HG03439 (cell line): ENCODE data around the gene RTTN.
"Not testable (repeated sequence)": the region's sequence is repeated elsewhere in the genome, so short reads cannot be mapped to it uniquely, and the experiment has no call there.

Experiments used
- ATAC-seq: cut with Tn5 transposase; IDR thresholded peaks from one replicate; pipeline ENCODE4 v1.9.1; 2021; ENCODE audit warnings: mild to moderate bottlenecking, moderate library complexity; ENCODE audit not compliant: unreplicated experiment

The RTTN gene, protein sequence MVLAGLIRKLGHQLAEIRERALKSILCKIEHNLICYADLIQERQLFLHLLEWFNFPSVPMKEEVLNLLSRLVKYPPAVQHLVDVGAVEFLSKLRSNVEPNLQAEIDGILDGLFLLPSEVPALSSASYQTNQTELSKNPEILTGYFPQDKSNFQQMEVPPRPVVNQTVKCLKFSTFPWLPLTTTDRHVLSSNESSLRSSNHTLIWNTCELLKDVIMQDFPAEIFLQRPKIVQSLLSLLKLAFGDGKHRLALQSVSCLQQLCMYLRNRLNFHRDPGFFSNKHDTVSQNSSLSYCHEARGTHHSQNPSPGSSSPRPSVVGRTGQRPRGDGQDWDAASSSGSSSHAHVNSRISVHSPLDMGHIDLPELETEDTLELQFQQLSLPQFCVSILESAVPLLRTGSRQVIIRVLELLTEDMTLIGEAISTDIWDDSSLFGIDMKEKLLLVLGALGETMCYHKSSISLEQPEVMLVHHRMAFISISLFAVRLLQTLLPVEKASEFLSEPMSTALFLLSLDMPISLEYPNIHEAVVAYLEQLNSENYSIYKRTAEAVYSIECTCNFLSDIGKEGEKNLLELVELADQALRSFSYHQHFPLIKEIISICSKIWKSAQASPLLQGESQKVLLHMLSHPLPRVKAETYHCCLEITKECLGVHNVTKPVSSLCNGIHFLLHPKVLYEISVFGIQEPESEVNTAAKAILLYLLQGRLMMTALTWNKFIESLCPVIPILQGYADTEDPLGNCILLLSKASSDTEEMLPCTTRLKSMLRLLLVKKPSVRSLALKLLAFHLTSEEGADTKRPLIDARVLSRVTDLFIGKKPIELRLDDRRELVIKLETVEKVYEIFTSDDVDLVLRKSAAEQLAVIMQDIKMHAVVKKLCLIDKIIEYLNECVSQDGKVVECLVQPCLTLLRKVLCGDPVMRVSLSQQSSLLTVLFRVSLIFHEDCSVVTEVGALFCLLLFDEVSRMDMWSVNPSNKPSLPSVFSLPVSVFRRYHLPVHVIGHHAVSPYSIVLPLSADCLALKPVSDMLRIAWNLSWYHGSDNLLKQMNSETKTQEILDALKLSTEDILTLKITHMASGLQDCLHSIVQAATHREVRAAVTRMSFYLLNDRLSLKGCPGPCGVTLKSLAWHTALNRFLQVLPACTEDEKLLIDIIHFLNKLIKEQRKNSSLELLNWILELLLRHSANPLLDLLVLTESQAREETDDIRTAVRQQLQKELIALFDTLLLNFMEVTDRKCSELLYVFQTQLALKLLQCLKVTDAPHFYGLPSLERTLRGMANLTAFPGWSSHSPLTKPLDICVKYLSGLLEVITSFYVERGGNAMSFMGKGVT (N-terminal part only)

GRCh38 chr18:70205421-70206397 is at the start of gene RTTN:
TSS of gene RTTN (minus strand) at chr18:70205687. CDS start at chr18:70205658, 29 bp downstream.
- ATAC-seq: peak; percentile 98

- no peak for ATAC-seq
Observed at GRCh38 chr18:70250781-70251180, 45.3 kb upstream of the RTTN start.

DNA sequence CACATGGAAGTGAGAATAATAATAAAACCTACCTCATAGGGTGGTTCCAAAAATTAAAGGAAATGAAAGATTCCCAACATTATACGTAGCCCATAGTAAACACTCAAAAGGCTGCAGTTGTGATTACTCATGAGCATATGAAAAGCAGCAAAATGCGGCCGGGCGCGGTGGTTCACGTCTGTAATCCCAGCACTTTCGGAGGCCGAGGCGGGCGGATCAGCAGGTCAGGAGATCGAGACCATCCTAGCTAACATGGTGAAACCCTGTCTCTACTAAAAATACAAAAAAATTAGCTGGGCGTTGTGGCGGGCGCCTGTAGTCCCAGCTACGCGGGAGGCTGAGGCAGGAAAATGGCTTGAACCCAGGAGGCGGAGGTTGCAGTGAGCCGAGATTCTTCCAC is 44.4 kb upstream of the RTTN start:
- ATAC-seq: not testable (repeated sequence)

GRCh38 chr18:70249118-70249517 is 43.6 kb upstream of the RTTN start:
- ATAC-seq: no peak

DNA sequence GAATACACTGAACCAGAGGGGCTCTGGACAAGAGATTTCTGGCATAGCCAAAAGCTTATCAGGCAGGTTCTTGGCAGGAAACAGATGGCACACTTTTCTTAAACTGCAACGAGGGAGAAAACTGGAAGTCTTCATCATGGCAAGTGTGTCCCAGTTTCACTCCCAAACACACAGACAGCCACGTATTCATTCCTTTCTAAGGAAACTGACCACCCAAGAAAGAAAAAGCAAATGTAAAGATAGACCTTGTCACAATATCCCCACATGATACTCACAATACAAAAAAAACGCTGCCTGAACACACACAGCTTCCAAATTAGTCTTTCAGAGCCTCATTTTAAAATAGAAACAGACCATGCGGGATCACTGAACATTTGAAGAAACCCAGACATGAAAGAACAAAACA is 40.6 kb upstream of the RTTN start:
- no peak for ATAC-seq

DNA sequence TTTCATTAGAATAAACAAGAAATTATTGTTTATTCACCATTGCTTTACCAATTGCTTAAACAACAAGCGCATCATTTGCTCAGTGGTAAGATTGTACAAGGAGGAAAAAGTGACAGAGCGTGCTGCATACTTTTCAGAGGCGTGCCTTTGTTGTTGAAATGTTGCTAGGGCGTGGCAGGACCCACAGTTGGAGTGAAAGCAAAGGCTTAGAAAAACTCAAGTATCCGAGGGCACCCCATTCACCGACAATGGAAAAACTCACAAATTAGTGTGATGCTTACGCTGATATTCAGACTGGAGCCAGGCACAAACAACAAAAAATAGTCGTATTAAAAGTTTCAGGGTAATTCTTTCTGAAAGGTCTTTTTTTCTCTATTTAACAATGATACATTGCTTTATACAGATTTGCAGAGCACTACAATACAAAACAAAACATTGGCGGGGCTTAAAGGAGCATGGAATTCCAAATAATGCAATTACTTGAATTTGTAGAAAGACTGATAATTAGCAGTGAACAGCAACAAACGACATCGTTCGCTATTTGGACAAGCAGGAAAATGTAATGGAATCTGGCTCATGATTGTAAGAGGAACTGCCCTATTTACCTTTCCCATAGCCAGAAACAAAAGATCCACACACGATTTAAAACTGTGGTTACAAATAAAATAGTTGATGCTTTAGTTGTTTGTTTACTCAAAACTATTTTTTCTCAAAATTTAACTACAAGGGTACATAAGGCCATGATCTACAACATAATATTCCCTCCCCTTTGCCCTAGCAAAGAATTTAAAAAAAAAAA is 37.8 kb upstream of the RTTN start:
- no peak for ATAC-seq

GRCh38 chr18:70236921-70237320 is 31.4 kb upstream of the RTTN start:
- ATAC-seq: not testable (repeated sequence)

- ATAC-seq: no peak
Observed at GRCh38 chr18:70235478-70235877, 30.0 kb upstream of the RTTN start.

GRCh38 chr18:70234667-70235459 is 29.4 kb upstream of the RTTN start:
- ATAC-seq: no peak

DNA sequence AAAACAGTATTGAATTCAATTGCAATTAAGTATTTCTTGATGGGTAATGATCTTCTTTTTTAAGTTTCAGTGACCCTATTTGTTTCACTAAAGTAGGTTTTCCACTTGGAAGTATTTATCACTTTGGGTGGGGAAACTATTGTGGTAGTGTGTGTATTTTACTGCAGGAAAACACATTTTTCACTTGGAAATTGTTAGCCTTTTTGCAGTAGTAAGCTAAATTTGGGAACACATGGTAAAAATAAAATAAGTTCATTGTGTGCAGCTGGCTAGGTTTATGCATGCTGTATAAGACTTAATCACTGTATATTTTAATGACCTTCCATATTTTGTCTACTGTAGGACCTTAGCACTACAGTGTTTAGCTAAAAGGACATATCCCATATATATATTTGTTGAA is 28.5 kb upstream of the RTTN start:
- ATAC-seq: no peak

DNA sequence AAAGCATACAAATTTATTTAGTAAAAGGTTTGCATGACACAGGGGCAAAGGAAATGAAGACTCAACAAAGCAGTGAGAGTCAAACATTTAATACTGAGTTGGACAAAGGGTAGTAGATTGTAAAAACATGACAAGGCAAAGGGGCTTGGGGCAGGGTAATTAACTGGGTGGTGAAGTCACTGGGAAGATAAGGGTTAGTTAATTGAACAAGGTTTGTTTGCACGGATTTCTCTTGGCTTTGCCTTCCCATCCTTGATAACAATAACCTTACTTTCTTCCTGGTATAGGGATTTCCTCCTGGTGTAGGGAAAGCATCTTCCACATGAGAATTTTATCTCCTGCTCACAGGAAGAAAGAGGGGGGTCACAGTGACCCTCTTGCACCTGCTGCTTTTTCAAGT is 26.8 kb upstream of the RTTN start:
- no peak for ATAC-seq

DNA sequence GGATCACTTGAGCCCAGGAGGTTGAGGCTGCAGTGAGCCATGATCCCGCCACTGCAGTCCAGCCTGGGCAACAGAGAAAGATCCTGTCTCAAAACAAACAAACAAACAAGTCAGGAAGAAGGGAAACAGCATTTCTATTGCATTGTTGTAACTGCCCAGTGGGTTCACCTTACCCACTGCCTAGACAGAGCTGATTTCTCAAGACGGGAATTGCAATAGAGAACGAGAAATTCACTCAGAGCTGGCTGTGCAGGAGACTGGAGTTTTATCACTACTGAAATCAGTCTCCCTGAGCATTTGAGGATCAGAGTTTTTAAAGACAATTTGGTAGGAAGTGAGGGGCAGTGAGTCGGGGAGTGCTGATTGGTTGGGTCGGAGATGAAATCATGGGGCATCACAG is 24.2 kb upstream of the RTTN start:
- no peak for ATAC-seq

GRCh38 chr18:70228536-70228935 is 23.0 kb upstream of the RTTN start:
- ATAC-seq: no peak

DNA sequence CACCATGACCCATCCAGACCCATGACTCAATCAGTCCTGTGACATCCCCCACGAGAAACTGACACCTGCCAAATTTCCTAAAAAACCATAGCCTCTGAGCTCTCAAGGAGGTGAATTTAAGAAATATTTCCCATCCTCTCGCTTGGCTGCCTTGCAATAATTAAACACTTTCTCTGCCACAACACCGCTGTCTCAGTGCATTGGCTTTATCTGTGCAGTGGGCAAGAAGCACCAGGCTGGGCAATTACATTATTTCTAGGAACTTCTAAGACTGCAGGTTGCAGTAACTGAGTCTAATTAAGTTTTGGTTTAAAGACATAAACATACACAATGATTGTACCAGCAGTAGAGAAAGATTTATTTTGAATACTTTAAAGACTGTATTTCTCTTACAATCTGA is 22.0 kb upstream of the RTTN start:
- no peak for ATAC-seq

GRCh38 chr18:70221915-70222278 is 16.4 kb upstream of the RTTN start:
- ATAC-seq: no peak

DNA sequence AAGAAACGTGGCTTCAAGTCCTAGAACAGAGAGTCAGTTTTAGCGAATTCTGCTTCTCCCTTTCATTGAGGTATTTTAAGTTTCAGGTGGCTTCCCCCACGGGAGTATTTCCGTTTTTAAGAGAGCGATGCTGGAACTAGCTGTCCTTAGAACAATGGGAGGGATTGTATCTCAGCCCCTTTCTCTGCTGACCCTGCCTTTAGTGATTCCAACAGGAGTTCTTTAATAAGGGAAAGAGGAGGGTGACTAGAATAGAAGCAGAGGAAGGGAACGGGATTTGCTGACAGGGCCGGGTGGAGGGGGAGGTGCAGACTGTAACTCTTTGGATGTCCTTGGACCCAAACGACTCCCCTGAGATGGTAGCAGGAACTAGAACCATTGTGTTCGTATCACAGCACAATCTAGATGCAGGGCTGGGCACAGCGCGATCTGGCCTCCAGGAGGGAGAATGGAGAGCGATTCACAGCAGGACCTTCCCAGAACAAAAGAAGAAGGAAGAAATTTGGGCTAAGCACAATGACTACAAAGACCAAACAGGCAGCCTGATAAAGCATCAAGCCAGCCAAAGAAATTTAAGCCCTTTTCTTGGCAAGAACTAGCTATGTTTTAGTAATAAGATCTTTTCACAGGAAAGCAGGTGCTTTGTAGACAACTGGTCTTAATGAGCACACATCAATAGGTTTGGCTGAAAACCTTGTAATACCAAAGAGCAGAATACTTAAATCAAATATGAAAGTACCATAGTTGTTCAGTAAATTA is 15.8 kb upstream of the RTTN start:
- ATAC-seq: no peak

DNA sequence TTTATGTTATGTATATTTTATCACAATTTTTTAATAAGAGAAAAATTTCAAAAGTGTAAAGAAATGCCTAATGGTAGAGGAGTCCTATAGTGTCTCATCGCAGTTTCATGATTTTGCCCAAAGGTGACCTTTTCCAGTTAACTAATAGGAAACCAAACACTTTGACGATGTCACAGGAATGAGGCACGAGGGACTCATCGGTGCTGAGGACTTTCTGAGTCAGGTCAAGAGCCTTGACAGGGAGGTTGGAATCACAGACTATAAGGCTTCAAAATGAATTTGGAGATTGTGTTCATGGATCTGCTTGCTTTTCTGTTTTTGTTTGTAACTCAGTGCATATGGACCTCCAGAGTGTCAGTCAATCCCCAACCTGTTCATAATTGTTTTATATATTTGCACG is 15.1 kb upstream of the RTTN start:
- no peak for ATAC-seq

DNA sequence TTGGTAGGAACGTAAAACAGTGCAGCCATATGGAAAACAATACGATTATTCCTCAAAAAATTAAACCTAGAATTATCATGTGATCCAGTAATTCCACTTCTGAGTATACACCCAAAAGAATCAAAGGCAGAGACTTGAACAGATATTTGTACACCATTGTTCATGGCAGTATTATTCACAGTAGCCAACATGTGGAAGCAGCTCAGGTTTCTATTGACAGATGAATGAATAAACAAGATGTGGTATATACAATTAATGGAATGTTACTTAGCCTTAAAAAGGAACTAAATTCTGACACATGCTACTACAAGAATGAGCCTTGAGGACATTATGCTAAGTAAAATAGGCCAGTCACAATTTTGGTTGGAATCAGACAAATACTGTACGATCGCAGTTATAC is 14.2 kb upstream of the RTTN start:
- ATAC-seq: no peak
